Neural progenitor cell (in vitro differentiated cells): ENCODE measurements around the gene RRM2. TPM values are rescaled to one million over a fixed set of nuclear protein-coding genes. Genes with fewer than 3 reads are reported as not detected.

Experiments
- DNase-seq: peaks from one replicate; pipeline ENCODE4 v3.0.0-alpha.2; 2016; ENCODE audit warnings: low spot score
- H2AFZ ChIP-seq: fragments of 200-600 bp; sonication (generic); replicated peaks from 2 replicates; pipeline ENCODE4 v1.6.1; 2016; ENCODE audit warnings: antibody characterized with exemption
- H3F3A ChIP-seq: fragments of 200-600 bp; sonication (generic); 2 replicates; pipeline ENCODE4 v1.6.1; 2016; ENCODE audit warnings: antibody characterized with exemption, low read depth
- H3K27ac ChIP-seq: fragments of 200-600 bp; sonication (generic); 2 replicates; pipeline ENCODE4 v1.5.1; 2016; ENCODE audit warnings: mild to moderate bottlenecking
- H3K27me3 ChIP-seq: fragments of 200-600 bp; sonication (generic); 2 replicates; pipeline ENCODE4 v1.6.1; 2016; ENCODE audit warnings: mild to moderate bottlenecking, moderate library complexity
- H3K36me3 ChIP-seq: fragments of 200-600 bp; sonication (generic); 2 replicates; pipeline ENCODE4 v1.5.1; 2016
- H3K4me1 ChIP-seq: fragments of 200-600 bp; sonication (generic); 2 replicates; pipeline ENCODE4 v1.6.1; 2016; ENCODE audit warnings: mixed run types
- H3K4me2 ChIP-seq: fragments of 200-600 bp; sonication (generic); 2 replicates; pipeline ENCODE4 v1.6.1; 2016
- H3K4me3 ChIP-seq: fragments of 200-600 bp; sonication (generic); 2 replicates; pipeline ENCODE4 v1.5.1; 2016
- H3K79me2 ChIP-seq: fragments of 200-600 bp; sonication (generic); 2 replicates; pipeline ENCODE4 v1.6.1; 2016; ENCODE audit warnings: low read depth
- H3K9ac ChIP-seq: fragments of 200-600 bp; sonication (generic); 2 replicates; pipeline ENCODE4 v1.6.1; 2016
- H3K9me3 ChIP-seq: fragments of 200-600 bp; sonication (generic); 2 replicates; pipeline ENCODE4 v1.5.1; 2016; ENCODE audit warnings: low read depth
- H4K20me1 ChIP-seq: fragments of 200-600 bp; sonication (generic); 2 replicates; pipeline ENCODE4 v1.6.1; 2016; ENCODE audit warnings: low read depth
- H3K27ac Mint-ChIP-seq: 3 replicates; pipeline ENCODE4 v1.8.0; 2021; ENCODE audit warnings: mixed read lengths
- H3K27me3 Mint-ChIP-seq: 2 replicates; pipeline ENCODE4 v1.8.0; 2022; ENCODE audit warnings: low read depth, mild to moderate bottlenecking, inconsistent platforms, moderate library complexity, mixed read lengths; ENCODE audit not compliant: insufficient read depth
- H3K36me3 Mint-ChIP-seq: 3 replicates; pipeline ENCODE4 v1.8.0; 2021; ENCODE audit warnings: mixed read lengths
- H3K4me1 Mint-ChIP-seq: 3 replicates; pipeline ENCODE4 v1.8.0; 2021; ENCODE audit warnings: mixed read lengths
- H3K4me3 Mint-ChIP-seq: 3 replicates; pipeline ENCODE4 v1.8.0; 2021; ENCODE audit warnings: mild to moderate bottlenecking, moderate library complexity, mixed read lengths
- H3K9me3 Mint-ChIP-seq: 3 replicates; pipeline ENCODE4 v1.8.0; 2020; ENCODE audit warnings: mixed read lengths
- CTCF ChIP-seq: fragments of 200-600 bp; sonication (generic); IDR thresholded peaks from 2 replicates; pipeline ENCODE4 v1.5.1; 2017; ENCODE audit warnings: antibody characterized with exemption, mild to moderate bottlenecking
- EZH2 ChIP-seq: fragments of 200-600 bp; sonication (generic); IDR thresholded peaks from 2 replicates; pipeline ENCODE4 v1.6.1; 2017; ENCODE audit warnings: antibody characterized with exemption, mild to moderate bottlenecking, moderate library complexity
- EZH2phosphoT487 ChIP-seq: fragments of 200-600 bp; sonication (generic); IDR thresholded peaks from 2 replicates; pipeline ENCODE4 v1.6.1; 2017; ENCODE audit warnings: antibody characterized with exemption
- total RNA-seq: library from RNA; depleted of rRNA; stranded (reverse); fragments of >200 nt; gene quantifications from 2 replicates; pipeline ENCODE4 v1.2.3, GENCODE V29; 2015; ENCODE audit warnings: low replicate concordance

RRM2 gene
- total RNA-seq, 1 donor from 2014 or later: 66.0 TPM

DNA sequence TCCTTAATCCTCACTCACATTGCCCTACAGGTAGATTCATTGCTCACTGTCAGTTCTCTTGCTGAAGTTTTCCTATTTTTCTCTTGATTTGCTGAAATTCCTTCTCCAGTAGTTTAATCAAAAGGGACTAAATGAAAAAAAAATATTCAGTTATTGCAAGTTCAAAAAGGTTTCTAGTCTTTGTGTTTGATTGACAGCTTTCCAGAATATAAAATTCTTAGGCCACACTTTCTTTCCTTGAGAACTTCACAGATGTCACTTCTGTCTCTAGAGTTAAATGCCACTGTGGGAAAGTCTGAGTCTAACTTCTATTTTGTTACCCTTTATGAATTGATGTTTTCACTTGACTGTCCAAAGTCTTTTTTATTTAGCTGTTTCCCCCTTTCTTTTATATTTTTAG lies 25.7 kb downstream of the RRM2 start:
- no peaks in the 10 kb centered on the region for H3K9me3 Mint-ChIP-seq
- no peak overlapping the region for H3K27ac ChIP-seq
- peaks cover 7% of the 10 kb centered on the region for H3K36me3 Mint-ChIP-seq
- H3K4me1 ChIP-seq: no peaks in the 10 kb centered on the region
- TF ChIP-seq CTCF (no peak), EZH2phosphoT487 (no peak), EZH2 (no peak)
- H3K4me1 Mint-ChIP-seq: no peaks in the 10 kb centered on the region
- H3K9ac ChIP-seq: no peak overlapping the region
- no peaks in the 10 kb centered on the region for H3K27me3 ChIP-seq
- H3K4me3 Mint-ChIP-seq: no peak overlapping the region
- no peak overlapping the region for H3K4me2 ChIP-seq
- H3K4me3 ChIP-seq: no peak overlapping the region
- no peaks in the 10 kb centered on the region for H3K36me3 ChIP-seq
- no peak for DNase-seq
- no peaks in the 10 kb centered on the region for H4K20me1 ChIP-seq
- H3K27ac Mint-ChIP-seq: no peak overlapping the region
- H3F3A ChIP-seq: no peaks in the 10 kb centered on the region
- no peaks in the 10 kb centered on the region for H3K79me2 ChIP-seq
- peaks cover 6% of the 10 kb centered on the region for H3K27me3 Mint-ChIP-seq
- H3K9me3 ChIP-seq: no peaks in the 10 kb centered on the region
- no peak overlapping the region for H2AFZ ChIP-seq

- Mint-ChIP-seq H3K27ac (no peak overlapping the region), H3K4me3 (no peak overlapping the region), H3K9me3 (no peaks in the 10 kb centered on the region), H3K36me3 (peaks cover 6% of the 10 kb centered on the region), H3K4me1 (no peaks in the 10 kb centered on the region), H3K27me3 (peaks cover 6% of the 10 kb centered on the region)
- DNase-seq: no peak
- Histone ChIP-seq H3K27me3 (no peaks in the 10 kb centered on the region), H4K20me1 (no peaks in the 10 kb centered on the region), H3K4me3 (no peak overlapping the region), H3K4me2 (no peak overlapping the region), H3K9me3 (no peaks in the 10 kb centered on the region), H3K36me3 (no peaks in the 10 kb centered on the region), H2AFZ (no peak overlapping the region), H3F3A (no peaks in the 10 kb centered on the region), H3K27ac (no peak overlapping the region), H3K4me1 (no peaks in the 10 kb centered on the region), H3K79me2 (no peaks in the 10 kb centered on the region), H3K9ac (no peak overlapping the region)
- TF ChIP-seq EZH2phosphoT487 (no peak), EZH2 (no peak), CTCF (no peak)
These were observed 27.1 kb downstream of the RRM2 start for GRCh38 chr2:10149635-10150034.

DNA sequence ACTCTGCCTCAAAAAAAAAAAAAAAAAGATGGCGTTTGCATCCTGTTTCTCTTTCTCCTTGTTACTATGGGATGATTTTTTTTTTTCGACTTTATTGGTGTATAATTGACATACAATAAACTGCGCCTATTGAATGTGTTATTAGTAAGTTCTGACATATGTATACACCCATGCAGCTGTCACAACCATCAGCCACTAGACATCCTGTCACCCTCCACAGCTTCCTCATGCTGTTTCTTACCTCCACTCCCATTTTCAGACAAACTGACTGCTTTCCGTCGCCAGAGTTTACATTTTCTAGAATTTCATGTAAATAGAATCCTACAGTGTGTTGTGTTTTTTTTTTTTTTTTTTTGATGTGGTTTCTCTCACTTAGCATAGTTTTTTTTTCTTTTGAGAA lies 27.9 kb downstream of the RRM2 start:
- TF ChIP-seq CTCF (no peak), EZH2 (no peak), EZH2phosphoT487 (no peak)
- peaks cover 6% of the 10 kb centered on the region for H3K27me3 Mint-ChIP-seq
- Histone ChIP-seq H4K20me1 (no peaks in the 10 kb centered on the region), H3K27me3 (no peaks in the 10 kb centered on the region), H3K4me1 (no peaks in the 10 kb centered on the region), H3K36me3 (no peaks in the 10 kb centered on the region), H2AFZ (no peak overlapping the region), H3K9me3 (no peaks in the 10 kb centered on the region), H3K4me2 (no peak overlapping the region), H3K4me3 (no peak overlapping the region), H3F3A (no peaks in the 10 kb centered on the region), H3K79me2 (no peaks in the 10 kb centered on the region), H3K27ac (no peak overlapping the region), H3K9ac (no peak overlapping the region)
- H3K27ac Mint-ChIP-seq: no peak overlapping the region
- no peak overlapping the region for H3K4me3 Mint-ChIP-seq
- DNase-seq: no peak
- H3K4me1 Mint-ChIP-seq: no peaks in the 10 kb centered on the region
- no peaks in the 10 kb centered on the region for H3K9me3 Mint-ChIP-seq
- peaks cover 8% of the 10 kb centered on the region for H3K36me3 Mint-ChIP-seq

DNA sequence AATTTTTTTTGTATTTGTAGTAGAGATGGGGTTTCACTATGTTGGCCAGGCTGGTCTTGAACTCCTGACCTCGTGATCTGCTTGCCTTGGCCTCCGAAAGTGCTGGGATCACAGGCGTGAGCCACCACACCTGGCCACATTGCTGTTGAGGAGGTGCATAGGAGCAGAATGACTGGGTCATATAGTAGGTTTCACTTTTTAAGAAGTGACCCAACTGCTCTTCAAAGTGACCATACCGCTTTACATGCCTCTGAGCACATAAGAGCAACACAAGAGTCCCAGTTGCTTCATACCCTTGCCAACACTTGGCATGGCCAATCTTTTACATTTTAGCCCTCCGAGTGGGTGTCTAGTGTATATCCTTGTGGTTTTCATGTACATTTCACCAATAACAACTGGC lies 28.9 kb downstream of the RRM2 start:
- no peaks in the 10 kb centered on the region for H3K79me2 ChIP-seq
- no peaks in the 10 kb centered on the region for H3K27me3 ChIP-seq
- no peak overlapping the region for H3K9ac ChIP-seq
- no peaks in the 10 kb centered on the region for H3K36me3 ChIP-seq
- no peaks in the 10 kb centered on the region for H3F3A ChIP-seq
- no peak overlapping the region for H3K4me2 ChIP-seq
- H3K27ac Mint-ChIP-seq: no peak overlapping the region
- H3K4me3 Mint-ChIP-seq: no peak overlapping the region
- DNase-seq: no peak
- H3K27ac ChIP-seq: no peak overlapping the region
- peaks cover 12% of the 10 kb centered on the region for H3K36me3 Mint-ChIP-seq
- TF ChIP-seq CTCF (no peak), EZH2 (no peak), EZH2phosphoT487 (no peak)
- H2AFZ ChIP-seq: no peak overlapping the region
- H3K9me3 Mint-ChIP-seq: no peaks in the 10 kb centered on the region
- no peaks in the 10 kb centered on the region for H4K20me1 ChIP-seq
- peaks cover 6% of the 10 kb centered on the region for H3K27me3 Mint-ChIP-seq
- no peaks in the 10 kb centered on the region for H3K9me3 ChIP-seq
- H3K4me1 Mint-ChIP-seq: no peaks in the 10 kb centered on the region
- no peaks in the 10 kb centered on the region for H3K4me1 ChIP-seq
- H3K4me3 ChIP-seq: no peak overlapping the region
